ENCODE data around the gene OR10A6.

Gene OR10A6

GRCh38 chr11:7968686-7969085 lies 37.6 kb upstream of the OR10A6 start:
- no peak for DNase-seq (ENCODE audit: low spot score)
- in situ Hi-C loops (cut with MboI; ENCODE audit: low pct_unique_long_range_greater_than_20kb, low sequenced_read_pairs, unreplicated experiment), result no loop called here
- TF ChIP-seq CTCF (IDR thresholded peaks at IDR 0.05; ENCODE audit: extremely low read depth, insufficient read depth, missing control alignments), result no peak

GRCh38 chr11:7967826-7968225 lies 36.8 kb upstream of the OR10A6 start:
- no peak for DNase-seq (ENCODE audit: low spot score)

GRCh38 chr11:7967097-7967496 lies 36.0 kb upstream of the OR10A6 start:
- DNase-seq (ENCODE audit: low spot score), result no peak
- in situ Hi-C loops (cut with MboI; ENCODE audit: low pct_unique_long_range_greater_than_20kb, low sequenced_read_pairs, unreplicated experiment), result no loop called here

More at GRCh38 chr11:7967826-7968225, 36.8 kb upstream of the OR10A6 start:
- no peak for TF ChIP-seq CTCF (IDR thresholded peaks at IDR 0.05; ENCODE audit: extremely low read depth, insufficient read depth, missing control alignments)
- in situ Hi-C loops (cut with MboI; ENCODE audit: low pct_unique_long_range_greater_than_20kb, low sequenced_read_pairs, unreplicated experiment), result no loop called here

GRCh38 chr11:7965386-7965785 lies 34.3 kb upstream of the OR10A6 start, which contains the start of gene NLRP10:
Gene NLRP10 (minus strand): TSS chr11:7965447. CDS start chr11:7963495, 1,952 bp downstream.
- no peak for TF ChIP-seq CTCF (IDR thresholded peaks at IDR 0.05; ENCODE audit: extremely low read depth, insufficient read depth, missing control alignments)
- in situ Hi-C loops (cut with MboI; ENCODE audit: low pct_unique_long_range_greater_than_20kb, low sequenced_read_pairs, unreplicated experiment), result no loop called here
- DNase-seq (ENCODE audit: low spot score), result no peak

More at GRCh38 chr11:7967097-7967496, 36.0 kb upstream of the OR10A6 start:
- TF ChIP-seq CTCF (IDR thresholded peaks at IDR 0.05; ENCODE audit: extremely low read depth, insufficient read depth, missing control alignments), result no peak

- no peak for DNase-seq (ENCODE audit: low spot score)
- in situ Hi-C loops (cut with MboI; ENCODE audit: low pct_unique_long_range_greater_than_20kb, low sequenced_read_pairs, unreplicated experiment), result no loop called here
- no peak for TF ChIP-seq CTCF (IDR thresholded peaks at IDR 0.05; ENCODE audit: extremely low read depth, insufficient read depth, missing control alignments)
Measured at GRCh38 chr11:7964873-7965272, 33.8 kb upstream of the OR10A6 start.

DNA sequence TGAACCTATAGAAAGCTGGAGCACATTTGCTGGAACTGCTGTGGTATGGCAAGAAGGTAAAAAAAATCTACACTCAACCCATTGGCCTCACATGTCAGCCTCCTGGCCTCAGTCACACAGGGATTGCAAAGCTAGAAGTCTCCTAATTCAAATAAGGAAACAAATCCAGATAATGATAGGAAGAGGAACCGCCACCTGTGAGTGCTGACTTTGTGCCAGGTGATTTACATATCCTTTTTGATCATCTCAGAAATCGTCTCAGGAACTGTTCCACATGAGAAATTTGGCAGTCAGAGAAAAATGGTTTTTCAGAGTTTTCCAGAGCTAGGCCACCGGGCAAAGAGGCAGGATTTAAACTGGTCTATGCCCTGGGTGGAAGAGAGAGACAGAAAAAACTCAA lies 33.2 kb upstream of the OR10A6 start:
- no peak for DNase-seq (ENCODE audit: low spot score)
- no peak for TF ChIP-seq CTCF (IDR thresholded peaks at IDR 0.05; ENCODE audit: extremely low read depth, insufficient read depth, missing control alignments)
- in situ Hi-C loops (cut with MboI; ENCODE audit: low pct_unique_long_range_greater_than_20kb, low sequenced_read_pairs, unreplicated experiment), result no loop called here

- no peak for DNase-seq (ENCODE audit: low spot score)
- in situ Hi-C loops (cut with MboI; ENCODE audit: low pct_unique_long_range_greater_than_20kb, low sequenced_read_pairs, unreplicated experiment), result no loop called here
- no peak for TF ChIP-seq CTCF (IDR thresholded peaks at IDR 0.05; ENCODE audit: extremely low read depth, insufficient read depth, missing control alignments)
Measured at GRCh38 chr11:7955191-7955590, 24.1 kb upstream of the OR10A6 start.

Data from GM13977 (cell line).